GM19240 (cell line): ENCODE results near the gene TMEM184B.
A peak's percentile ranks its signal among the peaks of the same experiment; 100 is the strongest.

Source experiments
- DNase-seq: peaks from one replicate; pipeline ENCODE4 v3.0.0; 2011; ENCODE audit warnings: low spot score; ENCODE audit not compliant: insufficient read length

The TMEM184B gene

DNA sequence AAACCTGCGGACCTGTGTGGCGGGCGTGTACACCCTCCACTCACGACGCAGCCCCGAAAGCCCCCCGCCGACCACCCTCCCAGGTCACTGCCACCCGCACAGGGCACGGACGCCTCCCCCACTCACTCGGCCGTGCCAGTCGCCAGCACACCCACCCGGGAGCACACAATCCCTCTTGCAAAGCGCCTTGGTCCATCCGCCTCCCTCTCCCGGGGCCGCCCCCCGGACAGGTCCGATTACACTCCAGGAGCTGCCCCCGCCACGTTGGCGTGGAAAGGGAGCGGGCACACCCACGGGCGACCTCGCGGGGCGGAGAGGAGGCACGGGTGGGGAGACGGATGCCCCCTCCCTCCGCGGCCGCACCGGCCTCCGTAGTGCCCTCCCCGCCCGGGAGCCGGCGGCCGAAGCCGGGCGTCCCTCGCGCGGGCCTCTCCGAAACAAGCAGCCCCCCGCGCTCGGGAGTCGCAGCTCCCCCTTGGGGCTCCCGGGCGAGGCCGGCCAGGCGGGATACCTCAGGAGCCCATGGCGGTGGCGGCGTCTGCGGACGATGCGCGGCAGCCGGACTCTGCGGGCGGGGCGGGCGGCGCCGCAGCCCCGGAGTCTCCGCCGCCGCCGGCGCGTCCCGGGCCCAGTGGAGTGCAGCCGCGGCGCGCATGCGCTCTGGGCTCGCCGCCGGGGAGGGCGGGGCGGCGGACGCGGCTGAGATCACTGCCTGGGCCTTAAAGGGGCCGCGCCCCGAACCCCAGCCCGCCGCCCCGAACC, at the start of gene TMEM184B:
Gene TMEM184B (minus strand): TSS at position 638 of the 762 bp plus-strand sequence. CDS start 25,049 bp downstream, outside the sequence.
- DNase-seq = peak; percentile 73

GRCh38 chr22:38320605-38321402, 48.0 kb upstream of the TMEM184B start:
- DNase-seq = no peak

- DNase-seq = no peak
These were observed 46.3 kb upstream of the TMEM184B start for GRCh38 chr22:38318792-38319773.

DNA sequence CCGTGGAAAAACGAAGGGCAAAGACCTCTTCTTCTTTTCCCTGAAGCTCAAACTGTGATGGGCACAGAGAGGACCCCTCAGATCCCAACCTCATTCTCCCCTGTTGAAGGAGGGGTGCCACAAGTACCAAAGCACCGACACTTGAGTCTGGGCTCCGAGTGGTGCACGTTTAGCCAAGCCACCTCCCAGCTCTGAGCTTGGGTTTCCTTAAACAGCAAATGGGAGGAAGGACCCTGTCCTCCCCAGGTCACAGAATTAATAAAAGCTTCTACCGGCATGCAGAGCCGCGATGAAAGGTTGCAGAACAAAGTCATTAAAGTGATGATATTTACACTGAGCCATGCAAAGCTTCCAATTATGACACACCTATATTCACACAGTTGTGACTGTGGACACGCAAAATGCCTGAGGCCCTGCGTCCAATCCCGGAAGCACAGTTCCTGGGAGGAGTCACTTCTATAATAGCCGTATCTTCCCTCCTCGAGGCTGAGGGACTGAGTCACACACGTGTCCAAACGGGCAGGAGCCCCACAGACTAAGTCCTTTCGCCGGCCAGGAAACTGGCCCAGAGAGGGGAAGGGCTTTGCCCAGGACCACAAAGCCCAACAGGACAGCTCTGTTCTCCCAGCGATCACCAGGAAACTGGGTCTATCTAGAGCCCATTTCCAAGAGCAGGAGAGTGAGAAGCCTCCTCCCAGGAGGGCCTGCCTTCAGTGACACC, 45.3 kb upstream of the TMEM184B start:
- DNase-seq = no peak

- DNase-seq = peak; percentile 83
These were observed 44.5 kb upstream of the TMEM184B start, which contains the start of gene CSNK1E for GRCh38 chr22:38317122-38317994. Gene CSNK1E, minus strand, starts transcription at chr22:38317433. Its CDS starts 3,276 bp downstream, at chr22:38314157.

GRCh38 chr22:38316364-38317121, 43.7 kb upstream of the TMEM184B start:
- DNase-seq = no peak

GRCh38 chr22:38315823-38316363, 43.1 kb upstream of the TMEM184B start:
- no peak for DNase-seq

DNA sequence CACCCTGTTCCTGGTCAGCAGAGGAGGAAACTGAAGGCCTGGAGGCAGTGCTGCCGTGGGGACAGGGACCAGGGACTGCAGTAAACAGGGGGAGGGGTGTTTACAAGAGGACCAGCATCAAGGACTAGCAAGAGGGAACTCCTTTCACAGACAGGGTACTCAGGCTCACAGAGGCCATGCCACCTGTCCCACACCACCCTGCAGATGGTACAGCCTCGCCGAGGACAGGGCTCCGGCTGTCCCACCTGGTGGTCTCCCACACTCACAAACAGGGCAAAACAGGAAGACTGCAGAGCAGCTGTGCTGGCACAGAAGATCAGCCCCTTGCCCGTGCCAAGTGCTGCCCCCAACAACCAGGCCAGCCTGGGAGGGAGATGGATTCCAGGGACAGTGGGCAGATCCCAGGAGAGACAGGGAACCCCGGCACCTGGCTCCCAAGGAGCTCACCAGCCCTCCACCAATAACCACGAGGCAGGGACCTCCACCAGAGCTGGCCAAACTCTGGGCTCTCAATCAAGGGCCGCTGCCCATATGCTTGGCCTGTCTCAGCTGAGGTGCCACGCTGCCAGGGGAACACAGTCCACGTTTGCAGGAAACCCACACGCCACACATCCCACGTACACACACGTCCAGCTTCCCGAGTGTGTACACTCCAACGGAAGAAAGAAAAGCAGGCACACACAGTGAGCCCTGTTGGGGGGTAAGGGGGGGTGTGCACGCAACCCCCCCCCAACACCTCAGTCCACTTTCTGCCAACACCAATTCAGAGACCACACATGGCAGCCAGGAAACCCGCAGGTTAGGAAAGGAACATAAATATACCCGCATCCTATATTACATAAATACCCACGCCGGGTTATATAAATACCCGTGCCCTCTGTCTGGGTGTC, 42.4 kb upstream of the TMEM184B start:
- DNase-seq = no peak

DNA sequence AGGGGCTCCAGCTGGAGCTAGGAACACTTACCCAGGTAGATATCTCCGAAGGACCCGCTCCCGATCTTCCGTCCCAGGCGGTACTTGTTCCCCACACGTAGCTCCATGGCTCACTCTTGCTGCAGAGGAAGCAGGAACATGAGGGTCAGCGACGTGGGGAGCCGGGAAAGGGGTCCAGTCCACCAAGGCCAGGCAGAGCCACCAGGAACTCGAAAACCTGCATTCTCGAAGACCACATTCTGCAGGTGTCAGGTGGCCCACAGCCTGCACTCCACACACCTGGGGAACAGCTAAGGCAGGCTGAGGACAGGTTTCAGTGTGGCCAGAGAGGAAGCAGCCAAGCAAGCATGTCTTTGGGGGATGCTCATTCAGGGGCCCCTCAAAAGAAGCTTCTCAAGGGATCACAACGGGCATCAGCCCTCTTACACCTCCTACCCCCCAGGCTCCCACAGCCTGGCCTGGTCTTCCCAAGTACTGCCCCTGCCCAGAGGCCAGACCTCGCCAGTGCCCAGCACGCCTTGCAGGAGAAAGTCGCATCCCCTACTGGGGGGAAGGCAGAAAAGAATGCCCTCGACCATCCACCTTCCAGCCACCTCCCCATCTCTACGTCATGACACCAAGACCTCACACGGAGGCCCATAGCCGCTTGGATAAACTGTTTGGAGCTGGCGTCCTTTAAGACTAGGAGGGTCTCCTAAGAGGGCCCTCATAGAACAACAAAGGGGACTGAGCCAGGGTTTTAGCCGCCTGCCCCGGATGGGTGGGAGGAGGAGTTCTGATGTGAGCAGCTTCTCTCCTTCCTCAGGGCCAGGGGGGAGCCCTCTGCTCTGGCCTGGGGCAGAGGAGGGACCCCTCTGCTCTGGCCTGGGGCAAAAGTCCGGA, 41.5 kb upstream of the TMEM184B start:
- DNase-seq = no peak

DNA sequence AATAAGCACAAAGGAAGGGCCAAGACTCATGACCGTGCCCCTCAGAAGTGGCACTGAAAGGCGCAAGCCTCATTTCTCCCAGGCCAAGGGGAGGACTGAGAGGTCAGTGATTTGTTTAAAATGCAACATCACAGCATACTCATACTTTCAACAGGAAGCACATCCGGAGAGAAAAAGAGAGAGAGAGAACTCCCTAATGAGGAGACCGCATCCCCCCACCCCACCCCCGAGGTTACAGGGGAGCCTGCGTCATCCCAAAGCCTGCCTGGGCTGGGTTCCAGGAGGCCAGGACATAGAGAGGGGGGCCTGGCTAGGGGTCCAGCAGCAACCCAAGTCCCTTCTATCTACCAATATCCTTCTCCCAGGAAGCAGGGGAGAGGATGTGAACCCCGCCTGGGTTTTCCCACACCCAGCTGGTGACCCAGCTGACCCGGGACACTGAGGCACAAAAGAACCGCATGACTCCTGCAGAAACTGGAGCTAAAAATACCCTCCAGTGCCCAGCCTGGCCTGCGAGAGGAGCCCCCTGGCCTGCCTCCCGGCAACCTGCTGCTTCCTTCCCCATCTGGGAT, 40.7 kb upstream of the TMEM184B start:
- no peak for DNase-seq

GRCh38 chr22:38312261-38312800, 39.5 kb upstream of the TMEM184B start:
- DNase-seq = no peak

GRCh38 chr22:38311323-38311620, 38.5 kb upstream of the TMEM184B start:
- no peak for DNase-seq

DNA sequence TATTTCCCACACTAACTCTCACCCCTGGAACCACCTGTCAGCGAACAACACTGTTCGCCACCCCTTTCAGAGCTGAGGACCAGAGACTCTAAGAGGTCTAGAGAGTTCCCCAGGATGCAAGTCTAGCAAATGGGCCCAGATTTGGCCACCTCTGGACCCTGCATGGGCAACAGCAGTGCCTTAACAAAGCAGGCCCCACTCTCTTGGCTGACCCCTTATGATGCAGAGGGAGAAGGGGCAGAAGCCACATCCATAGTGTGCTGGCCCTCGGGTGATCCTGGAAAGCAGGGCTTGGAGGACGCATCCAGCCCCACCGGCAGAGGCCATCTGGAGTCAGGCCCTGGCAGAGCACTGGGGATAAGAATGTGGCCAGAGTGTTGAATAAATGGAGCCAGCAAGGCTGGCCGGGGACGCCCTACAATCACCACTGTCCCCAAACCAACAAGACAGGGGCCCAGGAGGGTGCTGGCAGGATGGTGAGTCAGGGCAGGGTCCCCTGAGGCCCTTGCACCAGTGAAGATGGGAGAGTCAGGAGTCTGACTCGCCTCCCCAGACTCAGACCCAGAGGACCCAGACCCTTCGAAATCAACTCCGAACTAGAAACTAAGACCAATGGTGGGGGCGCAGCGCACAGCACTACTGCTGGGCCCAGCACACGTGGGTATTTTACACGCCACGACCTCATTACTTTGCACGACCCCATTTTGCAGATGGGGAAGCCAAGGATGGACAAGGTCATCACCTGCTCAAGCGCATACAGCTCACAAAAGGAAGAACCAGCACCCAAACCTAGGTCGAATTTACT, 37.9 kb upstream of the TMEM184B start:
- DNase-seq = no peak

GRCh38 chr22:38309614-38310517, 37.1 kb upstream of the TMEM184B start:
- no peak for DNase-seq
